Measurements from ENCODE around the gene GGCX. TPM values are rescaled to one million over a fixed set of nuclear protein-coding genes. Genes with fewer than 3 reads are reported as not detected.

The GGCX gene
- total RNA-seq, 1 experiment from 2014 or later, result 66.2 TPM

DNA sequence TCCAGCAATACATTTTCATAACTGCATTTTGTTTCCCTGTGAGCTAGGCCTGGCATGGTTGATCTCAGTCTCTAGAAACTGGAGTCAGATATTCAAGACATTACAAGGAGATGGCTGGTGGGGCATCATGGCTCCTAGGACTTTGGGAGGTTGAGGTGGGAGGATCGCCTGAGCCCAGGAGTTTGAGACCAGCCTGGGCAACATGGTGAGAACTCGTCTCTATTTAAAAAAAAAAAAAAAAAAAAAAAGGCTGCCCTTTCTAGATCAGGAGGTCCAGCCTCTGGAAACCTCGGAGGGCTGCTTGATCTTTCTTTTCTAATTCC is 15.7 kb upstream of the GGCX start:
- BruUV-seq (replicated peaks), result no TSS peak
- H3K4me1 Mint-ChIP-seq (ENCODE audit: low read depth, unreplicated experiment), result peaks cover 27% of the 10 kb centered on the region
- peak overlapping the region; percentile 88 for H3K4me3 Mint-ChIP-seq (ENCODE audit: low read depth, unreplicated experiment)
- intact Hi-C loops (cut with micrococcal nuclease; ENCODE audit: unreplicated experiment), result no loop called here
- H3K27me3 Mint-ChIP-seq (ENCODE audit: unreplicated experiment), result peaks cover 12% of the 10 kb centered on the region
- H3K36me3 Mint-ChIP-seq (ENCODE audit: insufficient read depth, unreplicated experiment), result peaks cover 27% of the 10 kb centered on the region
- CTCF ChIA-PET, result interaction anchor here (0.7 to 2.6 kb wide), 7 partner anchors 18 to 331 kb away, joined by 4 to 11 read pairs (median 7); partner anchors contain the start of gene RNF181
- TF ChIP-seq, protein P1, sequence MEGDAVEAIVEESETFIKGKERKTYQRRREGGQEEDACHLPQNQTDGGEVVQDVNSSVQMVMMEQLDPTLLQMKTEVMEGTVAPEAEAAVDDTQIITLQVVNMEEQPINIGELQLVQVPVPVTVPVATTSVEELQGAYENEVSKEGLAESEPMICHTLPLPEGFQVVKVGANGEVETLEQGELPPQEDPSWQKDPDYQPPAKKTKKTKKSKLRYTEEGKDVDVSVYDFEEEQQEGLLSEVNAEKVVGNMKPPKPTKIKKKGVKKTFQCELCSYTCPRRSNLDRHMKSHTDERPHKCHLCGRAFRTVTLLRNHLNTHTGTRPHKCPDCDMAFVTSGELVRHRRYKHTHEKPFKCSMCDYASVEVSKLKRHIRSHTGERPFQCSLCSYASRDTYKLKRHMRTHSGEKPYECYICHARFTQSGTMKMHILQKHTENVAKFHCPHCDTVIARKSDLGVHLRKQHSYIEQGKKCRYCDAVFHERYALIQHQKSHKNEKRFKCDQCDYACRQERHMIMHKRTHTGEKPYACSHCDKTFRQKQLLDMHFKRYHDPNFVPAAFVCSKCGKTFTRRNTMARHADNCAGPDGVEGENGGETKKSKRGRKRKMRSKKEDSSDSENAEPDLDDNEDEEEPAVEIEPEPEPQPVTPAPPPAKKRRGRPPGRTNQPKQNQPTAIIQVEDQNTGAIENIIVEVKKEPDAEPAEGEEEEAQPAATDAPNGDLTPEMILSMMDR (IDR thresholded peaks at IDR 0.05; ENCODE audit: unreplicated experiment), result no peak
- peak overlapping the region; percentile 70 for H3K27ac Mint-ChIP-seq (ENCODE audit: unreplicated experiment)
- no peaks in the 10 kb centered on the region for H3K9me3 Mint-ChIP-seq (ENCODE audit: low read depth, unreplicated experiment)
- no peak for DNase-seq

DNA sequence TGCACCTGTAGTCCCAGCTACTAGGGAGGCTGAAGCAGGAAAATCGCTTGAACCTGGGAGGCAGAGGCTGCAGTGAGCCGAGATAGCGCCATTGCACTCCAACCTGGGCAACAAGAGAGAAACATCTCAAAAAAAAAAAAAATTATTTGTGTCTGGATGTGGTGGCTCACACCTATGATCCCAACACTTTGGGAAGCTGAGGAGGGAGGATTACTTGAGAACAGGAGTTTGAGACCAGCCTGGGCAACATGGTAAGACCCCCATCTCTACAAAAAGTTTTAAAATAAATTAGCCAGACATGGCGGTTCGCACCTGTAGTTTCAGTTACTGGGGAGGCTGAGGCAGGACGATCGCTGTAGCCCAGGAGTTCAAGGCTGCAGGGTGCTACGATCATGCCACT is 14.4 kb upstream of the GGCX start:
- no peaks in the 10 kb centered on the region for H3K9me3 Mint-ChIP-seq (ENCODE audit: low read depth, unreplicated experiment)
- H3K4me3 Mint-ChIP-seq (ENCODE audit: low read depth, unreplicated experiment), result no peak overlapping the region
- H3K36me3 Mint-ChIP-seq (ENCODE audit: insufficient read depth, unreplicated experiment), result peaks cover 27% of the 10 kb centered on the region
- no peak for DNase-seq
- H3K27me3 Mint-ChIP-seq (ENCODE audit: unreplicated experiment), result peaks cover 23% of the 10 kb centered on the region
- no peak overlapping the region for H3K27ac Mint-ChIP-seq (ENCODE audit: unreplicated experiment)
- no TSS peak for BruUV-seq (replicated peaks)
- CTCF ChIA-PET, result interaction anchor here (0.6 to 2.6 kb wide), 2 partner anchors 14 to 20 kb away, joined by 3 to 11 read pairs; partner anchors contain the start of genes GGCX and RNF181
- TF ChIP-seq, protein P1 (IDR thresholded peaks at IDR 0.05; ENCODE audit: unreplicated experiment), result no peak
- intact Hi-C loops (cut with micrococcal nuclease; ENCODE audit: unreplicated experiment), result no loop called here
- H3K4me1 Mint-ChIP-seq (ENCODE audit: low read depth, unreplicated experiment), result peaks cover 27% of the 10 kb centered on the region

DNA sequence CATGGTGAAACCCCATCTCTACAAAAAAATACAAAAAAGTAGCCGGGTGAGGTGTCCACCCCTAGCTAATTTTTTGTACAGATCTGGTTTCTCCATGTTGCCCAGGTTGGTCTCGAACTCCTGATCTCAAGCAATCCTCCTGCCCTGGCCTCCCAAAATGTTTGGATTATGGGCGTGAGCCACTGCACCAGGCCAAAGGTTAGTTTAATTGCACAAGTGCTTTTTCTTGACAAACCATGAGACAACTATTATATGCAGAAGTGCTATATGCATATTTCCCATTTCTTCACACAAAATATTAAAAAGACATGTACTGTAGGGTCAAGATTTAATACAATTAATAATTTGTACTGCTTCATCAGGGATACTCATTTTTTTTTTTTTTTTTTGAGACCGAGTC is 5.0 kb upstream of the GGCX start:
- intact Hi-C loops (cut with micrococcal nuclease; ENCODE audit: unreplicated experiment), result no loop called here
- no peak for DNase-seq
- H3K4me1 Mint-ChIP-seq (ENCODE audit: low read depth, unreplicated experiment), result no peaks in the 10 kb centered on the region
- TF ChIP-seq, protein P1 (IDR thresholded peaks at IDR 0.05; ENCODE audit: unreplicated experiment), result no peak
- BruUV-seq (replicated peaks), result no TSS peak
- peaks cover 7% of the 10 kb centered on the region for H3K36me3 Mint-ChIP-seq (ENCODE audit: insufficient read depth, unreplicated experiment)
- H3K27ac Mint-ChIP-seq (ENCODE audit: unreplicated experiment), result no peak overlapping the region
- CTCF ChIA-PET, result interaction anchor here (1.1 kb wide), 1 partner anchor 145 kb away, joined by 3 read pairs; no protein-coding TSS in a partner anchor
- H3K27me3 Mint-ChIP-seq (ENCODE audit: unreplicated experiment), result peaks cover 19% of the 10 kb centered on the region
- H3K9me3 Mint-ChIP-seq (ENCODE audit: low read depth, unreplicated experiment), result no peaks in the 10 kb centered on the region
- no peak overlapping the region for H3K4me3 Mint-ChIP-seq (ENCODE audit: low read depth, unreplicated experiment)

- TF ChIP-seq, protein P1 (IDR thresholded peaks at IDR 0.05; ENCODE audit: unreplicated experiment), result no peak
- peaks cover 19% of the 10 kb centered on the region for H3K36me3 Mint-ChIP-seq (ENCODE audit: insufficient read depth, unreplicated experiment)
- H3K27me3 Mint-ChIP-seq (ENCODE audit: unreplicated experiment), result no peaks in the 10 kb centered on the region
- no peak overlapping the region for H3K27ac Mint-ChIP-seq (ENCODE audit: unreplicated experiment)
- peaks cover 18% of the 10 kb centered on the region for H3K4me1 Mint-ChIP-seq (ENCODE audit: low read depth, unreplicated experiment)
- BruUV-seq (replicated peaks), result no TSS peak
- no peaks in the 10 kb centered on the region for H3K9me3 Mint-ChIP-seq (ENCODE audit: low read depth, unreplicated experiment)
- CTCF ChIA-PET, result no interaction called here
- intact Hi-C loops (cut with micrococcal nuclease; ENCODE audit: unreplicated experiment), result no loop called here
- no peak for DNase-seq
- H3K4me3 Mint-ChIP-seq (ENCODE audit: low read depth, unreplicated experiment), result no peak overlapping the region
These were observed 2.9 kb upstream of the GGCX start for GRCh38 chr2:85564144-85564563.

Measured in Calu3 (cell line).